Measurements from ENCODE around the gene AP1M1. TPM values are rescaled to one million over a fixed set of nuclear protein-coding genes. Genes with fewer than 3 reads are reported as not detected.

Gene AP1M1
- total RNA-seq, 1 donor, result 43.8 TPM

GRCh38 chr19:16295057-16295456, 97.3 kb downstream of the AP1M1 start:
- no peaks in the 10 kb centered on the region for H3K4me1 ChIP-seq (ENCODE audit: insufficient read depth, low read length)
- H3K9me3 ChIP-seq (ENCODE audit: low read depth, low read length), result no peaks in the 10 kb centered on the region
- H3K27me3 ChIP-seq (ENCODE audit: insufficient read depth, low read length), result no peaks in the 10 kb centered on the region
- no peak overlapping the region for H3K4me3 ChIP-seq (ENCODE audit: low read length)

Other genes starting within 250 kb of the AP1M1 start
- not detected for gene OR10H4, start 248.9 kb upstream of the AP1M1 start, total RNA-seq
- gene TPM4, start 121.4 kb upstream of the AP1M1 start, total RNA-seq, result 180 TPM
- 107 TPM for gene RAB8A, start 86.0 kb upstream of the AP1M1 start, total RNA-seq
- 32.2 TPM for gene HSH2D, start 54.2 kb upstream of the AP1M1 start, total RNA-seq
- not detected for gene CIB3, start 24.4 kb upstream of the AP1M1 start, total RNA-seq
- 84.5 TPM for gene FAM32A, start 12.5 kb upstream of the AP1M1 start, total RNA-seq
- gene KLF2, start 126.9 kb downstream of the AP1M1 start, total RNA-seq, result 184 TPM